Activated CD4-positive, alpha-beta T cell treated with anti-CD3 and anti-CD28 coated beads for 36 hours (primary cell): ENCODE results near the gene ZIC5. TPM values are rescaled to one million over a fixed set of nuclear protein-coding genes. Genes with fewer than 3 reads are reported as not detected.
A peak's percentile ranks its signal among the peaks of the same experiment; 100 is the strongest.

ENCODE experiments used
- ATAC-seq: fragments of 200-7000 bp; cut with Tn5 transposase; one replicate; pipeline ENCODE4 v1.10.0; 2021; ENCODE audit warnings: mild to moderate bottlenecking, moderate library complexity
- CTCF ChIA-PET: fragments of 350-600 bp; sonication (Branson Sonifier 250); formaldehyde crosslinking; loops from one replicate; lab custom pipeline; 2021; ENCODE audit warnings: antibody characterized with exemption; lab: Charles Lee
- POLR2A ChIA-PET: fragments of 350-600 bp; sonication (Branson Sonifier 250); formaldehyde crosslinking; loops from one replicate; lab custom pipeline; 2021; ENCODE audit warnings: antibody characterized with exemption, inconsistent platforms; lab: Charles Lee
- DNase-seq: peaks from one replicate; pipeline ENCODE4 v3.0.0-alpha.2; 2020
- H3K27ac Mint-ChIP-seq: one replicate; pipeline ENCODE4 v1.8.0; 2021; ENCODE audit warnings: mixed read lengths
- H3K27me3 Mint-ChIP-seq: one replicate; pipeline ENCODE4 v1.8.0; 2021; ENCODE audit warnings: mixed read lengths
- H3K36me3 Mint-ChIP-seq: one replicate; pipeline ENCODE4 v1.8.0; 2021; ENCODE audit warnings: low read depth, mixed read lengths
- H3K4me1 Mint-ChIP-seq: one replicate; pipeline ENCODE4 v1.8.0; 2021; ENCODE audit warnings: mixed read lengths
- H3K4me3 Mint-ChIP-seq: one replicate; pipeline ENCODE4 v1.8.0; 2021; ENCODE audit warnings: mild to moderate bottlenecking, moderate library complexity, mixed read lengths
- H3K9me3 Mint-ChIP-seq: one replicate; pipeline ENCODE4 v1.8.0; 2021; ENCODE audit warnings: low read depth, mixed read lengths
- intact Hi-C, 2 experiments: fragments of 100-400 bp; cut with DNase I in 1 of 2; cut with micrococcal nuclease in 1 of 2; formaldehyde crosslinking; loops; one replicate each; pipeline versions ENCODE4 v1.14.2 to v1.15.1; 2022 to 2024; cut with DNase I, micrococcal nuclease
- total RNA-seq, 2 experiments: library from RNA; stranded (reverse); gene quantifications; one replicate each; pipeline ENCODE4 v1.2.3, GENCODE V29; 2021

ZIC5 gene
- total RNA-seq, 2 experiments from 2014 or later, result not detected

DNA sequence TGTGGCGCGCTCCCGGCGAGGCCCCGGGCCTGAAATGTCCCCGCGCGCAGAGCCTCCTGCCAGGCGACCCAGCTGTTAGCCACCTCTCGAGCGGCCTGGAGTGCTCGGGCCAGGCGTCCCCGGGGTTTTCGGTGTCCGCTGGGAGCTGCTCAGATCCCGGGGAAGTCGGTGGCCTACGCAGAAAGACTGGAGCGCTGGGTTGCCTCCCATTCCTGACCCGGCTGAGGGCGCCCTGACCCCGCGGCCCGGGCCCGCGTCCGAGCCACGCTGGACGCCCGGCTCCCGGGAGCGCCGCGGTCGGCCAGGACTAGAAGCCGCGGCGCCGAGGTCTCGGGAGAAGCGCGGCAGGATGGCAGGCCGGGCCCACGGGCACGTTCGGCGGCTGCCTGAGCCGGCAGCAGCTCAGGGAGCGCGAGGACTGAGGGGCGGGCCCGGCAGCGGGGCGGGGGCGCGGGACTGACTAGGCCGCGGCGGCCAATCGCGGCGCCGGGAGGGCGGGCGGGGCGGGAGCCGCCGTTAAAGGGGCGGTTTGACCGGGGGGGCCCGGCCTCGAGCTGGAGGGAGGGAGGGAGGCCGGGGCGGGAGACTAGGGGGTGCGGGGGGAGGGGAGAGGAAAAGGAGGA is 8.7 kb upstream of the ZIC5 start:
- ATAC-seq, result peak; percentile 82
- H3K27me3 Mint-ChIP-seq, result peaks cover 60% of the 10 kb centered on the region
- H3K27ac Mint-ChIP-seq, result no peak overlapping the region
- H3K36me3 Mint-ChIP-seq, result no peaks in the 10 kb centered on the region
- peaks cover 25% of the 10 kb centered on the region for H3K4me1 Mint-ChIP-seq
- H3K4me3 Mint-ChIP-seq, result peak overlapping the region; percentile 30
- CTCF ChIA-PET, result interaction anchor here (0.5 to 0.7 kb wide), 3 partner anchors 448 to 1677 kb away, joined by 3 read pairs; no protein-coding TSS in a partner anchor
- intact Hi-C loops, result loop anchor here (1.0 to 10.0 kb wide), 7 partner anchors 10 to 692 kb away; partner anchors contain the start of genes CLYBL (in 1 of the 2) and TMTC4 (in 1 of the 2)
- POLR2A ChIA-PET, result no interaction called here
- peak; percentile 80 for DNase-seq
- H3K9me3 Mint-ChIP-seq, result peaks cover 3% of the 10 kb centered on the region

DNA sequence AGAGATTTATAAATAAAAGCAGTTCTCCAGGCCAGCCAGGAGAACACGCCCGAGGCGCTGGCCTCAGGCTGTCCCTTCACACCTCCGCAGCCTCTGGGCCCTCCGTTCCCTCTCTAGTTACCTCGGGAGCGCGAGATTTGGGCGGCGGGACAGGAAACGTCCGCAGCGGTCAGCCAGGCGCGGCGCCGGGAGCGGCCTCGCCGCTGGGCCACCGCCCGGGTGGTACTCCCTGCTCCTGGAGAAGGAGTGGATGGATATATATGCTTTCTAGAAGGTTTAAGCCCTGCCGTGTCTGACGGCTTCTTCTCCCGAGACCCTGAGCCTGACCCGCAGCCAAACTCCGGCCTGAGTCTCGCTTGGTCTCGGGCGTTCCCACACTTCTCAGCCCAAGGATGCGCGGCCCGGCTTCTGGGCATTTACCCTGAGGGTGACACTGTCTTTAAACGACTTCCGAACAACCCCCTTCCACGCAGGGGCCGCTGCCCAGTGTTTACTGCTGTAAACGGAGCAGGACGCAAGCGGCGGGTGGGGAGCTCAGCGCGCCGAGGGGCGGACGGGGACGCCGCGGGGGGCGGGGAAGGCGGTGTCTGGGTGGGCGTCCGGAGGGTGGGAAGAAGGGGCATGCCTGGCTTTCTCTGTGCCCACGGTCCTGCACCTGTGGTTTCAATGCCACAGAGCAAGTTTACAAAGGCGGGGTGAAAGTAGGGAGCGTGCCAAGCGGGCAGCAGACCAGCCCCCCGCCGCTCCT is 8.1 kb upstream of the ZIC5 start:
- H3K36me3 Mint-ChIP-seq, result no peaks in the 10 kb centered on the region
- peaks cover 63% of the 10 kb centered on the region for H3K27me3 Mint-ChIP-seq
- intact Hi-C loops, result loop anchor here (1.0 to 10.0 kb wide), 9 partner anchors 9 to 693 kb away; partner anchors contain the start of genes CLYBL (in 1 of the 2) and TMTC4 (in 1 of the 2)
- ChIA-PET CTCF (no interaction called here), POLR2A (no interaction called here)
- peaks cover 3% of the 10 kb centered on the region for H3K9me3 Mint-ChIP-seq
- DNase-seq, result peak; percentile 27
- no peak for ATAC-seq
- H3K4me3 Mint-ChIP-seq, result no peak overlapping the region
- peaks cover 25% of the 10 kb centered on the region for H3K4me1 Mint-ChIP-seq
- H3K27ac Mint-ChIP-seq, result no peak overlapping the region

- peaks cover 19% of the 10 kb centered on the region for H3K4me1 Mint-ChIP-seq
- peaks cover 3% of the 10 kb centered on the region for H3K9me3 Mint-ChIP-seq
- intact Hi-C loops, result loop anchor here in 1 of 2 experiments (2.0 to 10.0 kb wide), 2 partner anchors 14 to 534 kb away; no protein-coding TSS in a partner anchor
- H3K27ac Mint-ChIP-seq, result no peak overlapping the region
- ATAC-seq (no peak), DNase-seq (no peak)
- H3K27me3 Mint-ChIP-seq, result peaks cover 62% of the 10 kb centered on the region
- no peaks in the 10 kb centered on the region for H3K36me3 Mint-ChIP-seq
- ChIA-PET POLR2A (no interaction called here), CTCF (no interaction called here)
- H3K4me3 Mint-ChIP-seq, result no peak overlapping the region
Observed at GRCh38 chr13:99978799-99979452, 7.4 kb upstream of the ZIC5 start.

GRCh38 chr13:99977912-99978798 is 6.6 kb upstream of the ZIC5 start:
- no peak overlapping the region for H3K4me3 Mint-ChIP-seq
- no peak for DNase-seq
- CTCF ChIA-PET, result no interaction called here
- intact Hi-C loops, result loop anchor here (2.0 to 10.0 kb wide), 3 partner anchors 13 to 533 kb away; no protein-coding TSS in a partner anchor
- no peak for ATAC-seq
- POLR2A ChIA-PET, result no interaction called here
- H3K27me3 Mint-ChIP-seq, result peaks cover 62% of the 10 kb centered on the region
- no peaks in the 10 kb centered on the region for H3K36me3 Mint-ChIP-seq
- no peak overlapping the region for H3K27ac Mint-ChIP-seq
- peaks cover 6% of the 10 kb centered on the region for H3K9me3 Mint-ChIP-seq
- H3K4me1 Mint-ChIP-seq, result peaks cover 13% of the 10 kb centered on the region

DNA sequence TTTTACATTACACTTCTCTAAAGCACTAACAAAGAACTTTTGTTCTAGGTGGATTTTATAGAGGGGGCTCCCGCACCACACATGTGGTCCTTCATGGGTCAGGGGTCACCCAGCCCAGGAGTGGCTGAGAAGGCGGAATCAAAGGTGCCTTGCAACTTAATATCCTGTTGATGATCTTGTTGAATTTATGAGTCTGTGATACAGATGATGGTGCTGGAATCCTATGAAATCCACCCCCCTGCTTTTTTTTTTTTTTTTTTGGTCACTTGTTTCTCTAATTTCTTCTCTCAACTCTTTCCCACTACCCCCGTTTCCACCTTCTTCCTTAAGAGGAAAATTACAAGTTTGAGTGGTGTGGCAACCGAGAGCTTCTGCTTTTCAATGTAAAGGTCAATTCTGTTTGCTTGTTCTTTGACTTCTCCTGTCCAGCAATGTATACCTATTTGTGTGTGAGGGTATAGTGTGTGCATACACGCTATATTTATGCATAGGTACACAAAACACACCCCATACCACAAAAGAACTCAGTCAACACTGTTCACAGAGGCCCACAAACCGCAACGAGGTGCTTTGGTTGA is 5.9 kb upstream of the ZIC5 start:
- H3K27ac Mint-ChIP-seq, result no peak overlapping the region
- peaks cover 7% of the 10 kb centered on the region for H3K9me3 Mint-ChIP-seq
- H3K4me1 Mint-ChIP-seq, result peaks cover 10% of the 10 kb centered on the region
- intact Hi-C loops, result loop anchor here (2.0 to 10.0 kb wide), 2 partner anchors 13 to 533 kb away; no protein-coding TSS in a partner anchor
- no peaks in the 10 kb centered on the region for H3K36me3 Mint-ChIP-seq
- ChIA-PET POLR2A (no interaction called here), CTCF (no interaction called here)
- peaks cover 58% of the 10 kb centered on the region for H3K27me3 Mint-ChIP-seq
- H3K4me3 Mint-ChIP-seq, result no peak overlapping the region
- DNase-seq (no peak), ATAC-seq (no peak)

DNA sequence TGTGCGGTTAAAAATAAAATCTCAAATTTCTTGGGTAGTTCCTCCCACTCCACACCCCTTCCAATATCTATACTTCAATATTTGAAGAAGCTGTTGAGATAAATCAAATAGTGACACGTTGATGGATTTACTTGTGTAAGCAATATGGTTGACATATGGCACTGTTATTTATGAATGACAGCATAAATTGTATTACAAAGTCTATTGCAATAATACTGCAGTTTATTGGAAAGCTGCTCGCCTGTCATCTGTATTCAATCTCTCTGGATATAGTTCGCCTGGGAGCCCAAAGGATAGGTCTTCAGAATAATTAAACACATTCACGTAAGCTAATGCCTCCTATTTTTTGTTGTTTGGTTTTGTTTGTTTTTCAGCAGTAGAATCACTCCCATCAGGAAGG is 5.0 kb upstream of the ZIC5 start:
- peaks cover 64% of the 10 kb centered on the region for H3K27me3 Mint-ChIP-seq
- intact Hi-C loops, result loop anchor here (2.0 to 10.0 kb wide), 2 partner anchors 14 to 532 kb away; no protein-coding TSS in a partner anchor
- ChIA-PET POLR2A (no interaction called here), CTCF (no interaction called here)
- DNase-seq (no peak), ATAC-seq (no peak)
- no peak overlapping the region for H3K27ac Mint-ChIP-seq
- H3K4me1 Mint-ChIP-seq, result peaks cover 10% of the 10 kb centered on the region
- no peak overlapping the region for H3K4me3 Mint-ChIP-seq
- H3K9me3 Mint-ChIP-seq, result peaks cover 7% of the 10 kb centered on the region
- H3K36me3 Mint-ChIP-seq, result no peaks in the 10 kb centered on the region

- H3K36me3 Mint-ChIP-seq, result no peaks in the 10 kb centered on the region
- CTCF ChIA-PET, result interaction anchor here (1.2 kb wide), 1 partner anchor 15 kb away, joined by 5 read pairs; no protein-coding TSS in a partner anchor
- ATAC-seq (no peak), DNase-seq (no peak)
- peaks cover 7% of the 10 kb centered on the region for H3K9me3 Mint-ChIP-seq
- intact Hi-C loops, result loop anchor here (2.0 to 10.0 kb wide), 3 partner anchors 15 to 531 kb away; no protein-coding TSS in a partner anchor
- H3K27ac Mint-ChIP-seq, result no peak overlapping the region
- peaks cover 10% of the 10 kb centered on the region for H3K4me1 Mint-ChIP-seq
- H3K4me3 Mint-ChIP-seq, result no peak overlapping the region
- peaks cover 67% of the 10 kb centered on the region for H3K27me3 Mint-ChIP-seq
- POLR2A ChIA-PET, result no interaction called here
Observed at GRCh38 chr13:99975626-99976025, 4.1 kb upstream of the ZIC5 start.

DNA sequence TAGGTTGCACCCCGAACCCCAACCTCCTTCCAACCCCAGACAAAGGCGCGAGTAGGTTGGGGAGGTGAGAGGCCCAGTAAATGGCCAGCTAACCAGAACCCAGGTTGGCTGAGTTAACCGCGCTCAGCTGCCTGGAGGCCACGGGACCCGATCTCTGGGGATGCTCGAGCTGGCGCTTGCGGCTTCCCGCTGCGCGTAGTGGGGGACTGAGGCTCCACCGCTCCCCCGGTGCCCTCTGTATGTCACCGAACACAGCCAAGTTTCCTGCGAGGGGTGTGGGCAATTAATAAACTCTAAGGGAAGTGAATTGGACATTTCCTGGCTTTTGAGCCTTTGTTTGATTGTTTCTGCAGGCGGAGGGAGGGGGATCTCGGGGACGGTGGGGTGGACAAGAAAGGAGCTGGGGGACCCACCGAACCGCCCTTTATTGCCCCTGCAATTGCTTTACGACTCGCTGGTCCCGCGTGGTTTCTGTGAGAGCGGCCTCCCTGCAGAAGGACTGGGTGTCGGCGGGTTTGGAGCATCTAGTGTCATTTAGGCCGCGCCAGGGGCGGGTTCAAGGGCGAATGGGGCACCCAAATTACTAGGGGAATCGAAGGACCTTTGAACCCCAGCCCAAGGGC is 3.5 kb upstream of the ZIC5 start:
- Mint-ChIP-seq H3K4me3 (no peak overlapping the region), H3K36me3 (peaks cover under 1% of the 10 kb centered on the region), H3K4me1 (peaks cover 11% of the 10 kb centered on the region), H3K27me3 (peaks cover 68% of the 10 kb centered on the region), H3K27ac (no peak overlapping the region), H3K9me3 (peaks cover 7% of the 10 kb centered on the region)
- intact Hi-C loops, result loop anchor here (2.0 to 10.0 kb wide), 2 partner anchors 16 to 530 kb away; no protein-coding TSS in a partner anchor
- ATAC-seq (no peak), DNase-seq (no peak)
- ChIA-PET POLR2A (no interaction called here), CTCF (interaction anchor here (1.2 to 2.2 kb wide), 2 partner anchors 12 to 15 kb away, joined by 5 to 6 read pairs; no protein-coding TSS in a partner anchor)

GRCh38 chr13:99974296-99974938 is 2.9 kb upstream of the ZIC5 start:
- Mint-ChIP-seq H3K4me3 (no peak overlapping the region), H3K27me3 (peaks cover 72% of the 10 kb centered on the region), H3K9me3 (peaks cover 7% of the 10 kb centered on the region), H3K36me3 (peaks cover 3% of the 10 kb centered on the region), H3K4me1 (peaks cover 15% of the 10 kb centered on the region), H3K27ac (no peak overlapping the region)
- DNase-seq (no peak), ATAC-seq (no peak)
- intact Hi-C loops, result loop anchor here (2.0 to 10.0 kb wide), 2 partner anchors 16 to 530 kb away; no protein-coding TSS in a partner anchor
- CTCF ChIA-PET, result interaction anchor here (0.7 to 2.2 kb wide), 6 partner anchors 10 to 1031 kb away, joined by 3 to 6 read pairs (median 3); no protein-coding TSS in a partner anchor
- POLR2A ChIA-PET, result no interaction called here
